Activated naive CD4-positive, alpha-beta T cell treated with anti-CD3 and anti-CD28 coated beads for 36 hours (primary cell): ENCODE data around the gene AHRR. TPM values are rescaled to one million over a fixed set of nuclear protein-coding genes. Genes with fewer than 3 reads are reported as not detected.

Source experiments
- CTCF ChIA-PET: fragments of 350-600 bp; sonication (Branson Sonifier 250); formaldehyde crosslinking; loops from one replicate; lab custom pipeline; 2021; ENCODE audit warnings: antibody characterized with exemption; lab: Charles Lee
- DNase-seq: peaks from one replicate; pipeline ENCODE4 v3.0.0-alpha.2; 2020
- H3K27ac Mint-ChIP-seq: one replicate; pipeline ENCODE4 v1.8.0; 2021; ENCODE audit warnings: mild to moderate bottlenecking, mixed read lengths
- H3K27me3 Mint-ChIP-seq: one replicate; pipeline ENCODE4 v1.8.0; 2021; ENCODE audit warnings: low read depth, mixed read lengths
- H3K36me3 Mint-ChIP-seq: one replicate; pipeline ENCODE4 v1.8.0; 2021; ENCODE audit warnings: low read depth, mixed read lengths
- H3K4me1 Mint-ChIP-seq: one replicate; pipeline ENCODE4 v1.8.0; 2021; ENCODE audit warnings: low read depth, mixed read lengths
- H3K4me3 Mint-ChIP-seq: one replicate; pipeline ENCODE4 v1.8.0; 2021; ENCODE audit warnings: mild to moderate bottlenecking, moderate library complexity, mixed read lengths
- H3K9me3 Mint-ChIP-seq: one replicate; pipeline ENCODE4 v1.8.0; 2021; ENCODE audit warnings: mixed read lengths
- intact Hi-C: fragments of 100-400 bp; cut with micrococcal nuclease; formaldehyde crosslinking; loops from one replicate; pipeline ENCODE4 v1.15.1; 2023
- total RNA-seq, 2 experiments: library from RNA; stranded (reverse); gene quantifications; one replicate each; pipeline ENCODE4 v1.2.3, GENCODE V29; 2021

The AHRR gene
- total RNA-seq, 2 experiments from 2014 or later, result 4.1 to 5.5 TPM

GRCh38 chr5:417301-418161 lies 96.0 kb downstream of the AHRR start:
- CTCF ChIA-PET, result interaction anchor here (0.9 kb wide), 1 partner anchor 39 kb away, joined by 6 read pairs; no protein-coding TSS in a partner anchor

GRCh38 chr5:418162-419121 lies 96.9 kb downstream of the AHRR start:
- Mint-ChIP-seq H3K4me1 (no peaks in the 10 kb centered on the region), H3K36me3 (no peaks in the 10 kb centered on the region), H3K9me3 (no peaks in the 10 kb centered on the region), H3K27ac (no peak overlapping the region), H3K4me3 (no peak overlapping the region), H3K27me3 (no peaks in the 10 kb centered on the region)
- intact Hi-C loops, result no loop called here
- DNase-seq, result no peak
- CTCF ChIA-PET, result interaction anchor here (0.8 to 0.9 kb wide), 2 partner anchors 27 to 40 kb away, joined by 3 to 6 read pairs; no protein-coding TSS in a partner anchor

More at GRCh38 chr5:417301-418161, 96.0 kb downstream of the AHRR start:
- no peaks in the 10 kb centered on the region for H3K9me3 Mint-ChIP-seq
- no peak overlapping the region for H3K27ac Mint-ChIP-seq
- intact Hi-C loops, result no loop called here
- no peaks in the 10 kb centered on the region for H3K4me1 Mint-ChIP-seq
- no peak overlapping the region for H3K4me3 Mint-ChIP-seq
- H3K36me3 Mint-ChIP-seq, result no peaks in the 10 kb centered on the region
- no peaks in the 10 kb centered on the region for H3K27me3 Mint-ChIP-seq
- no peak for DNase-seq

GRCh38 chr5:419970-420369 lies 98.5 kb downstream of the AHRR start:
- H3K4me1 Mint-ChIP-seq, result no peaks in the 10 kb centered on the region
- no peak overlapping the region for H3K4me3 Mint-ChIP-seq
- no peak for DNase-seq
- H3K27ac Mint-ChIP-seq, result no peak overlapping the region
- intact Hi-C loops, result no loop called here
- H3K27me3 Mint-ChIP-seq, result no peaks in the 10 kb centered on the region
- CTCF ChIA-PET, result no interaction called here
- no peaks in the 10 kb centered on the region for H3K36me3 Mint-ChIP-seq
- no peaks in the 10 kb centered on the region for H3K9me3 Mint-ChIP-seq

GRCh38 chr5:420632-421286 lies 99.2 kb downstream of the AHRR start:
- Mint-ChIP-seq H3K9me3 (no peaks in the 10 kb centered on the region), H3K27me3 (no peaks in the 10 kb centered on the region), H3K4me1 (no peaks in the 10 kb centered on the region), H3K36me3 (no peaks in the 10 kb centered on the region), H3K27ac (no peak overlapping the region), H3K4me3 (no peak overlapping the region)
- CTCF ChIA-PET, result no interaction called here
- intact Hi-C loops, result no loop called here
- DNase-seq, result no peak

GRCh38 chr5:421287-421880 lies 99.9 kb downstream of the AHRR start:
- CTCF ChIA-PET, result no interaction called here
- H3K27ac Mint-ChIP-seq, result no peak overlapping the region
- H3K4me1 Mint-ChIP-seq, result no peaks in the 10 kb centered on the region

GRCh38 chr5:421901-422300 lies 100.4 kb downstream of the AHRR start:
- Mint-ChIP-seq H3K9me3 (no peaks in the 10 kb centered on the region), H3K4me3 (no peak overlapping the region), H3K27me3 (no peaks in the 10 kb centered on the region), H3K36me3 (no peaks in the 10 kb centered on the region), H3K27ac (no peak overlapping the region), H3K4me1 (no peaks in the 10 kb centered on the region)
- CTCF ChIA-PET, result no interaction called here
- intact Hi-C loops, result no loop called here
- no peak for DNase-seq

More at GRCh38 chr5:421287-421880, 99.9 kb downstream of the AHRR start:
- intact Hi-C loops, result no loop called here
- Mint-ChIP-seq H3K27me3 (no peaks in the 10 kb centered on the region), H3K4me3 (no peak overlapping the region), H3K36me3 (no peaks in the 10 kb centered on the region), H3K9me3 (no peaks in the 10 kb centered on the region)
- DNase-seq, result no peak

GRCh38 chr5:422323-423232 lies 101.1 kb downstream of the AHRR start:
- intact Hi-C loops, result no loop called here
- no peak overlapping the region for H3K4me3 Mint-ChIP-seq
- no peaks in the 10 kb centered on the region for H3K9me3 Mint-ChIP-seq
- CTCF ChIA-PET, result no interaction called here
- no peaks in the 10 kb centered on the region for H3K36me3 Mint-ChIP-seq
- no peak for DNase-seq
- H3K27me3 Mint-ChIP-seq, result no peaks in the 10 kb centered on the region
- no peak overlapping the region for H3K27ac Mint-ChIP-seq
- no peaks in the 10 kb centered on the region for H3K4me1 Mint-ChIP-seq

- CTCF ChIA-PET, result no interaction called here
- H3K27me3 Mint-ChIP-seq, result no peaks in the 10 kb centered on the region
These were observed 101.7 kb downstream of the AHRR start for GRCh38 chr5:423233-423565.

GRCh38 chr5:423626-424261 lies 102.2 kb downstream of the AHRR start:
- Mint-ChIP-seq H3K27me3 (no peaks in the 10 kb centered on the region), H3K27ac (no peak overlapping the region), H3K4me1 (no peaks in the 10 kb centered on the region), H3K36me3 (no peaks in the 10 kb centered on the region), H3K9me3 (no peaks in the 10 kb centered on the region), H3K4me3 (no peak overlapping the region)
- intact Hi-C loops, result no loop called here
- no peak for DNase-seq
- CTCF ChIA-PET, result interaction anchor here (0.6 to 0.7 kb wide), 2 partner anchors 20 to 147 kb away, joined by 3 read pairs; no protein-coding TSS in a partner anchor

More at GRCh38 chr5:423233-423565, 101.7 kb downstream of the AHRR start:
- Mint-ChIP-seq H3K4me1 (no peaks in the 10 kb centered on the region), H3K9me3 (no peaks in the 10 kb centered on the region), H3K4me3 (no peak overlapping the region), H3K36me3 (no peaks in the 10 kb centered on the region), H3K27ac (no peak overlapping the region)
- DNase-seq, result no peak
- intact Hi-C loops, result no loop called here

GRCh38 chr5:424301-425110 lies 103.0 kb downstream of the AHRR start:
- CTCF ChIA-PET, result interaction anchor here (0.6 to 1.2 kb wide), 3 partner anchors 10 to 148 kb away, joined by 3 to 4 read pairs (median 3); no protein-coding TSS in a partner anchor
- Mint-ChIP-seq H3K4me1 (no peaks in the 10 kb centered on the region), H3K9me3 (no peaks in the 10 kb centered on the region), H3K36me3 (no peaks in the 10 kb centered on the region), H3K27ac (no peak overlapping the region), H3K27me3 (no peaks in the 10 kb centered on the region), H3K4me3 (no peak overlapping the region)
- no peak for DNase-seq
- intact Hi-C loops, result loop anchor here (1.0 kb wide), 2 partner anchors 105 to 236 kb away; no protein-coding TSS in a partner anchor
